Osteoblast (primary cell): Measurements from ENCODE around the gene TTYH3. TPM values are rescaled to one million over a fixed set of nuclear protein-coding genes. Genes with fewer than 3 reads are reported as not detected.

ENCODE experiments used
- DNase-seq: peaks from one replicate; pipeline ENCODE4 v3.0.0; 2011; ENCODE audit warnings: low spot score, mixed read lengths; ENCODE audit not compliant: insufficient read length; ENCODE audit errors: missing footprints
- H2AFZ ChIP-seq: 2 replicates; pipeline ENCODE4 v1.6.0; 2011; ENCODE audit warnings: mild to moderate bottlenecking, low read length
- H3K27ac ChIP-seq: 2 replicates; pipeline ENCODE4 v1.5.1; 2011; ENCODE audit warnings: mild to moderate bottlenecking, low read depth, low read length, moderate library complexity
- H3K27me3 ChIP-seq: 2 replicates; pipeline ENCODE4 v1.6.0; 2012; ENCODE audit warnings: mild to moderate bottlenecking, control low read depth, inconsistent platforms, low read length, moderate library complexity; ENCODE audit not compliant: insufficient read depth
- H3K36me3 ChIP-seq: 2 replicates; pipeline ENCODE4 v1.5.1; 2011; ENCODE audit warnings: mild to moderate bottlenecking, low read length, control low read depth, moderate library complexity; ENCODE audit not compliant: insufficient read depth
- H3K4me1 ChIP-seq: 2 replicates; pipeline ENCODE4 v1.5.1; 2011; ENCODE audit warnings: mild to moderate bottlenecking, low read length, control low read depth, moderate library complexity; ENCODE audit not compliant: insufficient read depth
- H3K4me2 ChIP-seq: 2 replicates; pipeline ENCODE4 v1.6.0; 2011; ENCODE audit warnings: mild to moderate bottlenecking, low read length; ENCODE audit not compliant: insufficient read depth
- H3K4me3 ChIP-seq: fragments of 200-600 bp; sonication (generic); 3 replicates; pipeline ENCODE4 v1.5.1; 2012; ENCODE audit warnings: mild to moderate bottlenecking, low read length, inconsistent platforms; ENCODE audit not compliant: insufficient read depth
- H3K79me2 ChIP-seq: 2 replicates; pipeline ENCODE4 v1.6.0; 2012; ENCODE audit warnings: mild to moderate bottlenecking, low read length, control low read depth, inconsistent platforms; ENCODE audit not compliant: insufficient read depth
- H3K9me3 ChIP-seq: 2 replicates; pipeline ENCODE4 v1.5.1; 2011; ENCODE audit warnings: low read depth, low read length, control low read depth
- H4K20me1 ChIP-seq: 2 replicates; pipeline ENCODE4 v1.6.0; 2012; ENCODE audit warnings: mild to moderate bottlenecking, low read length, control low read depth; ENCODE audit not compliant: insufficient read depth
- total RNA-seq: library from RNA; depleted of rRNA; stranded (reverse); fragments of >200 nt; gene quantifications from 2 replicates; pipeline ENCODE4 v1.2.3, GENCODE V29; 2012
- TF ChIP-seq, protein P1 (sequence below): IDR thresholded peaks from 2 replicates; pipeline ENCODE4 v1.5.1; 2011; ENCODE audit warnings: mild to moderate bottlenecking, low read depth, low read length, moderate library complexity; ENCODE audit errors: extremely low read depth

The TTYH3 gene
- total RNA-seq, 1 donor, result 29.0 TPM

DNA sequence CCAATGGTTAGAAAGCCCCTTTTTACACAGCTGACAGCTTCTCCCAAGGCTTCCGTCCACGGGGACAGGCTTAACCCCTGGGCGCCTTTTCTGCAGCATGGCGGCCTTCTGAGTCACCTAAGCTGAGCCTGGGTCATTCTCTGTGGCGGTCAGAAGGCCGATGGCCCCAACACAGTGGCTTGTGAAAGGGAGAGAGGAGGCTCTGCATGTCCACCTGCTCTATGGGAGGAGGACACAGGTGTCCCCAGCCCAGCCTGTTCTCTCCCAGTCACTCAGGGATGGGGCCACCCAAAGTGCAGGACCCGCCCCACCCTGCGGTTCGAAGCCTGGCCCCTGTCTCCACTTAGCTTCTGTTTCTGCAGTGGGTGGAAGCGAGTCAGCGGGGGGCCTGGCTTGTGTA, 20.4 kb upstream of the TTYH3 start:
- Histone ChIP-seq H3K27me3 (no peaks in the 10 kb centered on the region), H4K20me1 (peaks cover 8% of the 10 kb centered on the region), H2AFZ (no peak overlapping the region), H3K4me3 (no peak overlapping the region), H3K79me2 (no peaks in the 10 kb centered on the region), H3K4me2 (no peak overlapping the region), H3K27ac (no peak overlapping the region), H3K4me1 (peaks cover 11% of the 10 kb centered on the region), H3K9me3 (no peaks in the 10 kb centered on the region), H3K36me3 (no peaks in the 10 kb centered on the region)
- TF ChIP-seq, protein P1, sequence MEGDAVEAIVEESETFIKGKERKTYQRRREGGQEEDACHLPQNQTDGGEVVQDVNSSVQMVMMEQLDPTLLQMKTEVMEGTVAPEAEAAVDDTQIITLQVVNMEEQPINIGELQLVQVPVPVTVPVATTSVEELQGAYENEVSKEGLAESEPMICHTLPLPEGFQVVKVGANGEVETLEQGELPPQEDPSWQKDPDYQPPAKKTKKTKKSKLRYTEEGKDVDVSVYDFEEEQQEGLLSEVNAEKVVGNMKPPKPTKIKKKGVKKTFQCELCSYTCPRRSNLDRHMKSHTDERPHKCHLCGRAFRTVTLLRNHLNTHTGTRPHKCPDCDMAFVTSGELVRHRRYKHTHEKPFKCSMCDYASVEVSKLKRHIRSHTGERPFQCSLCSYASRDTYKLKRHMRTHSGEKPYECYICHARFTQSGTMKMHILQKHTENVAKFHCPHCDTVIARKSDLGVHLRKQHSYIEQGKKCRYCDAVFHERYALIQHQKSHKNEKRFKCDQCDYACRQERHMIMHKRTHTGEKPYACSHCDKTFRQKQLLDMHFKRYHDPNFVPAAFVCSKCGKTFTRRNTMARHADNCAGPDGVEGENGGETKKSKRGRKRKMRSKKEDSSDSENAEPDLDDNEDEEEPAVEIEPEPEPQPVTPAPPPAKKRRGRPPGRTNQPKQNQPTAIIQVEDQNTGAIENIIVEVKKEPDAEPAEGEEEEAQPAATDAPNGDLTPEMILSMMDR, result no peak
- no peak for DNase-seq

- TF ChIP-seq, protein P1, result no peak
- DNase-seq, result no peak
- Histone ChIP-seq H4K20me1 (peaks cover 8% of the 10 kb centered on the region), H3K79me2 (no peaks in the 10 kb centered on the region), H3K9me3 (no peaks in the 10 kb centered on the region), H3K27ac (no peak overlapping the region), H3K27me3 (peaks cover 1% of the 10 kb centered on the region), H2AFZ (no peak overlapping the region), H3K4me1 (peaks cover 11% of the 10 kb centered on the region), H3K4me3 (no peak overlapping the region), H3K36me3 (no peaks in the 10 kb centered on the region), H3K4me2 (no peak overlapping the region)
Measured at GRCh38 chr7:2611922-2612321, 19.9 kb upstream of the TTYH3 start.

DNA sequence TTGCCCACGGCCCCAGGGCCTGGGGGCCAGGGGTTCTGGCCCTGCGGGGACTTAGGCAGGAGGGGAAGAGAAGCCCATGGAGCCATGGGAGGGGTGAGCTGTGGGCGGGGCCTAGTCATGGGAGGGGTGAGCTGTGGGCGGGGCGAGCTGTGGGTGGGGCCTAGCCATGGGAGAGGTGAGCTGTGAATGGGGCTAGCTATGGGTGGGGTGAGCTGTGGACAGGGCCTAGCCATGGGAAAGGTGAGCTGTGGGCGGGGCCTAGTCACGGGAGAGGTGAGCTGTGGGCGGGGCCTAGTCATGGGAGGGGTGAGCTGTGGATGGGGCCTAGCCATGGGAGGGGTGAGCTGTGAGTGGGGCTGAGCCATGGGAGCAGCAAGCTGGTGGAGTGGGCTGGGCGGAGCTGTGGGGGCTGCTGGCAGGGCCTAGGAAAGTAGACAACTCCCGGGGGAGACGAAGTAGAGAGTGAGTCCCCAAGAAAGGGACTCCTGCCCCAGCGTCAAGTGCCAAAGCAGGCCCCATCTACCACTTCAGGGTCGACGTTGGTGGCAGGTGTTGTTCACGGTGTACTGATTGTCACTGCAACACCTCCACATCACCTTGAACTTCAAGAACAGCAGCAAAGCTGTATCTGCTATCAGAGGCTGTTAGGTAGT, 19.2 kb upstream of the TTYH3 start:
- Histone ChIP-seq H2AFZ (no peak overlapping the region), H3K36me3 (no peaks in the 10 kb centered on the region), H4K20me1 (peaks cover 8% of the 10 kb centered on the region), H3K27ac (no peak overlapping the region), H3K9me3 (no peaks in the 10 kb centered on the region), H3K4me3 (no peak overlapping the region), H3K4me2 (no peak overlapping the region), H3K4me1 (peaks cover 11% of the 10 kb centered on the region), H3K27me3 (peaks cover 4% of the 10 kb centered on the region), H3K79me2 (no peaks in the 10 kb centered on the region)
- TF ChIP-seq, protein P1, result no peak
- DNase-seq, result peak; percentile 81

GRCh38 chr7:2613098-2613930, 18.5 kb upstream of the TTYH3 start:
- H3K36me3 ChIP-seq, result no peaks in the 10 kb centered on the region
- H3K4me3 ChIP-seq, result peak overlapping the region; percentile 63
- H3K4me2 ChIP-seq, result peak overlapping the region; percentile 85
- peaks cover 11% of the 10 kb centered on the region for H3K4me1 ChIP-seq
- H2AFZ ChIP-seq, result no peak overlapping the region
- H3K27me3 ChIP-seq, result peaks cover 4% of the 10 kb centered on the region
- no peaks in the 10 kb centered on the region for H3K9me3 ChIP-seq
- DNase-seq, result peak; percentile 76
- peaks cover 8% of the 10 kb centered on the region for H4K20me1 ChIP-seq
- no peaks in the 10 kb centered on the region for H3K79me2 ChIP-seq
- peak overlapping the region; percentile 16 for H3K27ac ChIP-seq
- TF ChIP-seq, protein P1, result no peak
